Astrocyte of the hippocampus (primary cell): ENCODE results near the gene KLHL11.
A peak's percentile ranks its signal among the peaks of the same experiment; 100 is the strongest.

Source experiments
- DNase-seq: peaks from one replicate; pipeline ENCODE4 v3.0.0; 2011; ENCODE audit warnings: low read depth, low spot score

The KLHL11 gene

GRCh38 chr17:41811549-41812380 is 53.5 kb downstream of the KLHL11 start, which contains the start of gene P3H4:
Gene P3H4 (minus strand): TSS chr17:41811949. CDS start chr17:41811915, 34 bp downstream.
- DNase-seq = peak; percentile 94

- DNase-seq = no peak
Observed at GRCh38 chr17:41810659-41811548, 54.3 kb downstream of the KLHL11 start.

- DNase-seq = no peak
Observed at GRCh38 chr17:41806685-41807445, 58.4 kb downstream of the KLHL11 start.
